HG02981 (cell line): ENCODE measurements around the gene NFKBIL1.
"Not testable (repeated sequence)": the region's sequence is repeated elsewhere in the genome, so short reads cannot be mapped to it uniquely, and the experiment has no call there.

Experiments used
- ATAC-seq: cut with Tn5 transposase; IDR thresholded peaks from one replicate; pipeline ENCODE4 v1.9.1; 2021; ENCODE audit warnings: mild to moderate bottlenecking, moderate library complexity; ENCODE audit not compliant: unreplicated experiment

NFKBIL1 gene

DNA sequence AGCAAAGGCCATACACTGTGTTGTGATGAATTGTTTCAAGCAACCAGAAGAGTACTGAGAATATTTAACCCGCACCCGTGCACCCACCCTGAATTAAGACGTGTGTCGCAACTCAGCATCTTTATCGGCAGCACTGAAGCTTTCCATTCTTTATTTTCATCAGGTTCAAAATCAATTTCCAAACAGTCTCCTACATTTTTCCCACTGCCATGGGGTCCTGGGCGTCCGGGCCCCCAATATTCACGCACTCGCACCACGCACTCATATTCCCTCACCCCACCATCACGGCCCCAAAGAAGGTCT, 33.0 kb downstream of the NFKBIL1 start:
- ATAC-seq, result no peak

DNA sequence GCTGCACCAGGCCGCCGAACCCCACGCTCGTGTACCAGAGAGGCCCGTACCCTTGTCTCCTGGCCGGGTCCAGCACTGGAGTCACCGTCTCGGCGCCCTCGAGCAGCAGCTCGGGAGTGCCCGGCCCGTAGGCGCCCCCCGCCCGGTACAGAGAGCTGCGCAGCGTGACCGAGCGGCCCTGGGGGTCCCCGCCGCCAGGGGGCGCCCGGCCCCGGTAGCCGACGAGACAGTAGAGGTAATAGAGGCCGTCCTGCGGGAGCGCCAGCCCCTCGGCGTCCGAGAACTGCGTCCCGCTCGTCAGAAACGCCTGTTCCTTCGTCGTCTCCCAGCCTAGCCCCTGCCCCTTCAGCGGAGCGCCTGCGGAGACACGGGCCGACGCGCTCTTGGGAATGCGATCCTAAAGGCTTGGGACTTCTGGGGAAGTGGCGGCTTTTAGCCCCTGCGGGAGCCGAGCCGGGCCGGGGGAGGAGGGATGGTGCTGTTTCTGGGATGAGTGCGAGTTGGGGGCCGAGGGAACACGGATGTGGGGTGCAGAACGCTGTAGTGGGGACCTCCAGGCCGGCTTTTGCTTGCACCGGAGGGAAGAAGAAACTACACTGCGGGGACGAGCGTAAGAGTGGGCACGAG, 33.5 kb downstream of the NFKBIL1 start:
- peak; percentile 65 for ATAC-seq

DNA sequence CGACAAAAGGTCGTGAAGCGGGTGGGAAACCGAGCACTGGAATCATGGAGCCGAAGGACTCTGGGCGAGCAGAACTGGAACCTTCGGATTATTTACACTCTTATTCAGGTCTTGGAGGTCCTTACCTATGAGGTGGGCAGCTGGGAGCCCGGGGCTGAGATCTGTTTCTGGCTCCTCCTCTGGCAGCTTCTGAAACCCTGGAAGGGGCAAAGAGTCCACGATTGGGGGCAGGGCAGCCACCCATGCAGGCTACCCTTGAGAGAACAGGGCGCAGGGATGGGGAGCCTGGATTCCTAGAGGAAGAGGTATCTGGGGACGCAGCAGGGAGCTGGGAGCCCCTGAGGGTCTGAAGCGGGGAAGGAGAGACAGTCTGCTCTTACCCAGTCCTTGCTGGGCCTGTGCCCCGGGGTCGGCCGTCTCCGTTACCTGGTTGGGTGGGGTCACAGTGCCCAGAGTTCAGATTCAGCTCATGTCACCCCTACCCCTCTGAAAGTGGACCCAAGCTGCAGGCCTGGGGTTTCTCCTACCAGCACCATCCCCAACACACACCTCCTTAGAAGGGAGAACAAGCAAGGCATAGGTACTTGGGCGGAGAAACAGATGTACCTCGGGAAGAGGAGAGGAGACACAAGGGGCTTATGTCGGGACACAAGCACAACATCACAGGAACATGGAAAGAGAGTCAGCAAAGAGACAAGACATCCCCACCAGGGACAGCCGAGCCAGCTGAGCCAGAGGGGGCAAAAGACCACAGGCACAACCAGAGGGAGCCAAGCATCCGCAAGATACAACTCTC, 34.2 kb downstream of the NFKBIL1 start:
- no peak for ATAC-seq

DNA sequence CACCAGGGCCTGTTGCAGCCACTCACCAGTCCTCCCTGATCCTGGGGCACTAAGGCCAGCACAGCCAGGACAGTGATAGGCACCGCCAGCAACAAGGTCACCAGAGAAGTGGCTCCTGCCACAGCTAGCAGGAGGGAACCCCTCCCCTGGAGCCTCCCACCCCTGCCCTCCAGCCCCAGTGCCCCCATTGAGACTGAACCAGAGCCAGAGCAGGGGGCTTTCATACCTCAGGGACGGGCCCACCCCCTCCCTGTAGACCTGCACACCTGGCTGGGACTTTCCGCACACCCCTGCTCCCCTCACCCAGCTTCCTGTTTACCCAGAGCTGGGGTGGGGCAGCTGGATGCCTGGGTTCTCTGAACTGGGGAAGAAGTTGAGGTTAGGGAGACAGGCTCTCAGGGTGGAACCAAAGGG, 34.8 kb downstream of the NFKBIL1 start, which contains the start of gene LTB:
Gene LTB (minus strand): TSS at position 195 of the 414 bp plus-strand sequence. CDS start 7 bp downstream, at position 188.
- no peak for ATAC-seq

DNA sequence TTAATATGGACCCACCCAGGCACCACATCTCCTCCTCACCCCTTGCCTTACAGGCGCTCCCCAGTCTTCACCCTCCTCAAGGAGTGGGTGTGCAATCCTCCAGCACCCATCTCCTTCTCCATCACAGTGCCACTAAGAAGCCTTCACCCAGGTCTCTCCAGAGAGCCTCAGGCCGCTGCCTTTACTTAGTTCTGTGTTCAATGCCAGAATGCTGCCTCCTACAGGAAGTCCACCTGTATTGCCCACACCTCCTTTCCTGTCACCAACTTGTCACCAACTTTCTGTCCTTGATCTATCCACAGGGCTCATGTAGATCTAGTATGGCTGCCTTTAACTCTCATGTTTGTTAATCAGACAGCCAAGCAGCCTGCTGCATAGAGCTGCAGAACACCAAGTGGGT, 38.1 kb downstream of the NFKBIL1 start:
- ATAC-seq, result no peak

DNA sequence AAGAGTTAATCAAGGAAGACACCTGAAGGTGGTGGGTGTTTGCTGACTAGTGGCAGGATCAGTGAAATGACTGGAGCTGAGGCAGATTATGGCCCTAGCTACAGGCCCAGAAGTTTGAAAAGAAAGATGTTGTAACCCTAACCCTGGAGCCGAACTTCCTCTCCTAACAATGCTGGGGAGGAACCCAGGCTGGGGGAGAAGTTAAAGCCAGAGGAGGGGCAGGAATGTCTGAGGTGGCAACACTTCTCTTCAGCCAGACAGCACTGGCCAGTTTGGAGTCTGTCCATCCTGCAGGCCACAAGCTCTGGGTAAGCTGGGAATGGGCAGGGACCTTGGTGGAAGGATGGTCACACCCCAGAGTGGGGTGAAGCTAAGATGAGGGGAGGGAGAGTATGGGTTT, 38.6 kb downstream of the NFKBIL1 start, which contains the start of gene LST1:
Gene LST1 (plus strand): TSS at position 270 of the 400 bp plus-strand sequence. CDS start 1,023 bp downstream, outside the sequence.
- no peak for ATAC-seq

DNA sequence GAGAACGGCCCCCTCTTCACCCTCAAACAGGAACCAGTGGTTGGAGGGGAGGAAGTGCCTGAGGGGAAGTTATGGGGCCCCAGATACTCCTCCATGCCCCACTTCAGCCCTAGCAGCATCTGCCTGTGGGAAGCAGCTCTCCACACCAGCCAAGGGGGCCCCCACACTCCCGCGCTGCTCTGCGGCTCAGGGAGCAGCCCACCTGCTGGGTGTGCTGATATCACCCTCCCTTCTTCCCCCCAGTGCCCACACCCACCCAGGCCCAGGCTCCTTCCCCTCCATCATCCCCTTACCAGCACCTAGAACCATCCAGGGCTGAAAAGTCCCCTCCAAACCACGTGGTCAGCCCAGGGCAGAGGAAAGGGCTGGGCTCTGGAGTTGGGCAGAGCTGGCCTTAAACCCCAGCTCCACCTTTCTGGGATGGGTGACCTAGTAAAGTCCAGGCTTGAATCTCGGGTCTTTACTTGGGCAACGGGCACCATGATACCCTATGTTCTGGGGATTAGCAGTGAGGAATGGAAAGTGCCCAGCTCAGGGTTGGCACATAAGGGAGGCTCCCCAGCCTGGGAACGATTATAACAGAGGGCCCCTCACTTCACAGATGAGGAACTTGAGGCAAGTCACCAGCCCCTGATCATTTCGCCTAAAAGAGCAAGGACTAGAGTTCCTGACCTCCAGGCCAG, 39.3 kb downstream of the NFKBIL1 start:
- ATAC-seq, result no peak

DNA sequence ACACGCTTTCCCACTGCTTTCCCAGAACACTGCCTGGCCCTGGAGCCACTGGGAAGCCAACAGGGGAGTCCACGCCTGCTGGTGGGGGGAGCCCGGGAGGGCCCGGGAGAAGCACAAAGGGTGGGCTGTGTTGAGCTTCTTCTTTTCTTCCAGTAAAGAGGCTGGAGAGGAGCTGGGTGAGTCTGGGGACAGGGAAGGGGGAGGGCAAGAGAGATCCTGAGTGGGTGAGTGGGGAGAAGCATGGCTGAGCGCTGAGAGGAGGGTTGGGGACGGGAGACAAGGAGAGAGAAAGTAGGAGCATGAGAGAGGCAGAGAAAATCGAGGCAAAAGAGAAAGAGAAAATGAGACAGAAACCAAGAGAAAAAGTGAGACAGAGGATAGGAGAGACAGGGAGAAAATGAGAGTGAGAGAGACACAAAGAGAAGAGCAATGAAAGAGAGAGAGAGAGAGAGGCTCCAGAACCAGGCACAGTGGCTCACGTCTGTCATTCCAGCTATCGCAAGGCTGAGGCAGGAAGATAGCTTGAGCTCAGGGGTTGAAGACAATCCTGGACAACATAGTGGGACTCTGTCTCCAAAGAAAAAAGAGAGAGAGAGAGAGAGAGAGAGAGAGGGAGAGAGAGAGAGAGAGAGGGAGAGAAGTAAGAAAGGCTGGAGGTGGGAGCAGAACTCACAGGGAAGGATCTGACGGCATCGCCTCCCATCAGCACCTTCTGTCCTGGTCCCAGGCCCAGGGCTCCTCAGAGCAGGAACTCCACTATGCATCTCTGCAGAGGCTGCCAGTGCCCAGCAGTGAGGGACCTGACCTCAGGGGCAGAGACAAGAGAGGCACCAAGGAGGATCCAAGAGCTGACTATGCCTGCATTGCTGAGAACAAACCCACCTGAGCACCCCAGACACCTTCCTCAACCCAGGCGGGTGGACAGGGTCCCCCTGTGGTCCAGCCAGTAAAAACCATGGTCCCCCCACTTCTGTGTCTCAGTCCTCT, 40.7 kb downstream of the NFKBIL1 start:
- ATAC-seq, result no peak

DNA sequence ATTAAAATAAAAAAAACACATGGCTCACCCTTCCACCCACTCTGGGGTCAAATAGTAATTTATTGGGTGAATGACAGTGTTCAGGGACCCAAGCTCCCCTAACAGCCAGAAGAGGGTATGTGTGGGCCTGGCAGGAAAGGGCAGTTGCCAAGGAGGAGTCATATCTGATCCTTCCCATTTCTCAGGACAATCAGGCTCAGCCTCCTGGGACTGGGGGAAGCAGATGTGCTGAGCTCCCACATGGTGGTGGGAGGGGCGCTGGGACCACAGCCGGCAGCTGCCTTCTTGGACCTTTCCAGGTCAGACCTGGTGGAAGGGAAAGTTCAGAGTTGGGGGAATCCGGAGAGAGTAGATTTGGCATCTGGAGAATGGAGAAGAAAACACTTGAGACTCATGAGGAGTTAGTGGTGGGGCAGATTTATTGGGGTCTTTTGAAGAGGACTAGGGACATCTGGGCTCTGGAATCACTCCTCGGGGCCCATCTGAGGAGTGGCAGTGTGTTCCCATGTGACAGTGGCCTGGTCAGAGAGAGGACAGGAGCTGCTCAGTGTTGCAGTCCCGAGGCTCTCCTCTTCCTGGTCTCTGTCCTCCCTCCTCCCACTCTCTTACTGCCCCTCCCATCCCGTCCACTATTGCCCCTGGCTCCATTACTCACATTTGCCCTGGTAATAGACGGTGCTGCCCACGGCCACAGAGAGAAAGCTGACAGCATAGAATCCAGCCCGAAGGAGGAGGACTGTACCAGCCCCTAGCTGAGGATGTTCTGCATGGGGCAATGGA, 41.7 kb downstream of the NFKBIL1 start:
- ATAC-seq, result no peak

DNA sequence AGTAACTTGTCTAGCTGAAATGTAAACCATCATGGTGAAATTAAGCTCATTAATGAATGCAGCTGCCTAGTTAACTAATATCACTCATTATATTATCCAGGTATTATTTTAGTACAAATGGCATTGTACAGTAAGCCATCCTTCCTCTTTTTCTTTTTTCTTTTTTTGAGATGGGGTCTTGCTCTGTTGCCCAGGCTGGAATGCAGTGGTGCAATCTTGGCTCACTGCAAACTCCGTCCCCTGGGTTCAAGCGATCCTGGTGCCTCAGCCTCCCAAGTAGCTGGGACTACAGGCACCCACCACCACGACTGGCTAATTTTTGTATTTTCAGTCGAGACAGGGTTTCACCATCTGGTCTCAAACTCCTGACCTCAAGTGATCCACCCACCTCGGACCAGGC, 43.3 kb downstream of the NFKBIL1 start:
- not testable (repeated sequence) for ATAC-seq

DNA sequence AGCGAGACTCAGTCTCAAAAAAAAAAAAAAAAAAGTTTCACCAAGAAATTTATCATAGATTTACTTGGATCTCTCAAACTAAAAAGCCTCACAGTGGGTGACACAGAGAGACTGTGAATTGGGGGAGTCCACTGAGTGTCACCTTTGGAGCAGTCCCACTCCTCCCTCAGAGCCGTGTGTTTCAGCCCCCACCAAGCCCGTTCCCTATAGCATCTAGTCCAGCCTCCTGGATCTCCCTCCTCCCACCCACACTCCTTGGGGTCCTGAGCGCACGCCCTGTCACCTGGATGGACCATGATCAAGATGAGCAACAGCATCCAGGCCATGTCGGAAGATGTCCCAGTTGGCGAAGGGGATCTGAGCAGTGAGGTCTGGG, 45.0 kb downstream of the NFKBIL1 start:
- ATAC-seq, result no peak

DNA sequence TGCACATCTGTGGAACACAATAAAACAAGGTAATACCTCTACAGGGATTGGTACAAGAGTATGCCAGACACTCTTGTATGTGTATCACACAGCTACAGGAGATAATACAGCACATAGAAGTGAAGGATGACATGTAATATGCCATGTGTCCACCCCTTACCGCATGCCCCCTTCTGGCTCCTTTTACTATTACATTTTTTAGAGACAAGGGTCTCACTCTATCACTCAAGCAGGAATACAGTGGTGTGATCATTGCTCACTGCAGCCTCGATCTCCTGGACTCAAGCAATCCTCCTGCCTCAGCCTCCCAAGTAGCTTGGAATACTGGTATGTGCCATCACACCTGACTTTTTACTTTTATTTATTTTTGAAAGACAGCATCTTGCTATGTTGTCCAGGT, 49.6 kb downstream of the NFKBIL1 start:
- peak; percentile 53 for ATAC-seq

DNA sequence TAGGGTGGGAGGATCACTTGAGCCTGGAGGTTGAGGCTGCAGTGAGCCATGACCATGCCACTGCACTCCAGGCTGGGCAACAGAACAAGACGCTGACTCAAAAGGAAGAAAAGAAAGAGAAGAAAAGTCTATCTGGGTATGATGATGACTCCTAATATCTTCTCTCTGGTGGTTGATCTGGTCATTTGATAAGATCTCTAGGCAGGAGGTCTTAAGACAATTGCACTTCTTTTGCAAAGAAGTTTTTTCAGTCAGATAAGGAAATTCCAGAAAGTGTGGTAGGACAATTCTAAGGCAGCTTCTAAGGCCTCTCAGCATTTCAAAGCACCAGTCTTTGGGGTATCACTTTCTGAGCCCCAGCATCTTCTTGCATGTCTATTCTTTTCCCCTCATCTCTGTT, 59.9 kb downstream of the NFKBIL1 start:
- no peak for ATAC-seq
